NCI-H2196 (cell line): ENCODE results near the gene CDK14.
"Not testable (repeated sequence)": the region's sequence is repeated elsewhere in the genome, so short reads cannot be mapped to it uniquely, and the experiment has no call there.

Experiments used
- DNase-seq: peaks from one replicate; lab custom pipeline; 2025; ENCODE audit not compliant: unreplicated experiment; lab: John Stamatoyannopoulos, UW

The CDK14 gene

DNA sequence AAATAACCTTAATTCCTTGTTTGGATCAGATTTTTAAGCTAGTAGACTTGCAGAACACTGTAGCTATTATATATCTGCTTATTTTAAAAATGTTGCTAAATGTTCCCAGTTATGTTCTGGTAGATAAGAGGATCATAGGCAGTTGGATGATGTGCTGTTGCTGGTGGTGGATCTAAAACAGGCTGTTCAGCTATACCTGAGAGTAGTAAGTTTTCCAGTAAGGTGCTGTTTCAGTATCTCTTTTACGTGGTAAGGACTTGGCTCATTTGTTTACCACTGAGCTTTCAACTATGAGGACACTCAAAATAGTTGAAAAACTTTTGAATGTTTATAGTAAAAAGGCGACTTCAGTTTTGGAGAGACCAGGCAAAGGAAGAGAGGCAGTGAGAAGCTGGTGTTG lies 180.9 kb downstream of the CDK14 start:
- DNase-seq = no peak

DNA sequence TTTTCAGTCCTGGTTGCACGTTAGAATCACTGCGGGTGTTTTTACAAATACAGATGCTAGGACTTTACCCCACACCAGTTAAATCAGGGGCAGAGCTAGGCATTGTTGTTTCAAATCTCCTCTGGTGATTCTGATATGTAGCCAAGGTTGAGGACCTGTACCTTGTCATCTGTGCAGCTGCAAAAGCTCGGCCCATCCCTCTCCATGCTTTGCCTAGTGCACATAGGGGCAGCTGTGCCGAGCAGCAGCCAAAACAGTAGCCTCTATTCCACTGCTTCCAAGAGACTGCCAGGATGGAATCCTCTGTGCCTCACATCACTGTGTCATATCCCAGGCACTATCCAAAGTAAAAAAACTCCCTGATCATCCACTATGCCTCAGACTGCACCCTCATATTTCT lies 181.3 kb downstream of the CDK14 start:
- DNase-seq = no peak

DNA sequence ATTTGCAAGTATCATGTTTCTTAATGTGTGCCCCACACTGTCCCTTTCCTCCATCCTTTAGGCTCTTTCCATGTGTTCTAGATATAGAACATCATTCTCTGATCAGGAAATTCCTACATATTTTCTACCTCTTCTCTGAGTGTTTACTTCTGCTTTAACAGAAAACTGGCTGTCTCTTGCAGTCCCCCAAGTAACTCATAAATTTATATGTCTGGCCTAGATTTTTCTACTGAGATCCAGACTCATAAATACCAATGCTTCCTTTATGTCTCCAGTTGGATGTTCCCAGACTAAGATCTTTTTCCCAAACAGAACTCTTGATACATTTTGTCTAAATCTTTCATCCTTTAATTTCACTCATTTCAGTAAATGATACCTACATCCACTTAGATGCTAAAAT lies 181.8 kb downstream of the CDK14 start:
- no peak for DNase-seq

DNA sequence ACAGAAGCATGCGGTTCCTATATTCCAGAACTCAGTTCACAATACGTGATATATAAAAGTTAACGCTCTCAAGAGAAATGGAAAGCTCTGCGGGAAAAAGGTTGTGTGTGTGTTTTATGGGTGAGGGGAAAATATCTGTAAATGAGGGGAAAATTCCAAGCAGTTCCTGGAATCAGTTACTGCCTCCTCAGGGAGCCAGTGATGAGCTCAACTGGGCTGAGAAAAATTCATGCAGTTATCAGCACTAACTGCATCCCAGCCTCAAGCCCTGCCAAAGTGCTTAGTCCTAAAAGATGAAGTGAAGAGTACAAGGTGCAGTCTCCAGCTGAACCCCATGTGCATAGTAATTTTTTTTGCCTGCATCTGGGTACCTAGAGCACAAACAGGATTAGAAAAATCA lies 191.9 kb downstream of the CDK14 start:
- DNase-seq = no peak

DNA sequence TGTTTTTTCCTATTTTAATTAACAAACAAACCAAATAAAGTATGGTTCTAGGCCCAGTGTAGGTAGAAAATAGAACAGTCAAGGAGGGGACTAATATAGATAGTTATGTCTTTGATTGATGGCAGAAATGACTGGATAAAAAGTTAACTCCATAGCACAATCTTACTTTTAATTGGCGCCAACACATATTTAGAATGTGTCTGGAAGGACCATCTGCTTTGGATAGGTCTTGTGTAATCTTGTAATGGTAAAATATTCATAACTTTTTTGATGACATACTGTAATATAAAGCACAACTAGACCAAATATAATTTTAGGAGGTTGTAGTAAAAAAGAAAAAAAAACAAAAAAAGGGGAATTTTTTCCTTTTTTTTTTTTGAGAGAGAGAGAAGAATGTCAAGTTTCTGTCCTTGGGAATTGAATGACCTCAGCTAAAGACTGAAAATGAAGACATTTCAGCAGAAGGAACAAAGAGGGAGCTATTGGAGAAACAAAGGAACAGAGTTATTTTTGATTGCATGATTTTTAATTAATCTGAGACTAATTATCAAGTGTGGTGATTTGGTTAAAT lies 193.7 kb downstream of the CDK14 start:
- no peak for DNase-seq

DNA sequence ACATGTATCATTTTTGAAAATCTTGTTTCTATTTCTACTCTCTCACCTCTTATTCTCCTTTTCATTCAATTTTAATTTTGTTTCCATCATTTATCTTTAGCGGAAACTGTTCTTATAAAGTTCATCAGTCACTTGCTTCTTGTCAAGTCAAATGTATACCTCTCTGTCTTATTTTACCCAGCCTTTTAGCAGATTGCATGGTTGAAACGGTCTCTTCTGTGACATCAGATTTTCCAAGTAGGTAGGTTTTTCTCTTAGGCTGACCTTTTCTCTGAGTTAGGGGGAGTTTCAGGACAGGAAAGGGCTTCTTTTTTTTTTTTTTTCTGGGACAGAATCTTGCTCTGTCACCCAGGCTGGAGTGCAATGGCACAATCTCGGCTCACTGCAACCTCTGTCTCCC lies 195.5 kb downstream of the CDK14 start:
- no peak for DNase-seq

GRCh38 chr7:90792301-90792700 lies 196.2 kb downstream of the CDK14 start:
- no peak for DNase-seq

DNA sequence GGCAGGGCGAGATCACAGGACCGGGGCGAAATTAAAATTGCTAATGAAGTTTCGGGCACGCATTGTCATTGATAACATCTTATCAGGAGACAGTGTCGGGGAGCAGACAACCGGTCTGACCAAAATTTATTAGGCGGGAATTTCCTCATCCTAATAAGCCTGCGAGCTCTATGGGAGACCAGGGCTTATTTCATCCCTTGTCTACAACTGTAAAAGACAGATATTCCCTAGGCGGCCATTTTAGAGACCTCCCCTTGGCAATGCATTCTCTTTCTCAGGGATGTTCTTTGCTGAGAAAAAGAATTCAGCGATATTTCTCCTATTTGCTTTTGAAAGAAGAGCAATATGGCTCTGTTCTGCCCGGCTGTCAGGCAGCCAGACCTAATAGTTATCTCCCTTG lies 198.1 kb downstream of the CDK14 start:
- DNase-seq = not testable (repeated sequence)

DNA sequence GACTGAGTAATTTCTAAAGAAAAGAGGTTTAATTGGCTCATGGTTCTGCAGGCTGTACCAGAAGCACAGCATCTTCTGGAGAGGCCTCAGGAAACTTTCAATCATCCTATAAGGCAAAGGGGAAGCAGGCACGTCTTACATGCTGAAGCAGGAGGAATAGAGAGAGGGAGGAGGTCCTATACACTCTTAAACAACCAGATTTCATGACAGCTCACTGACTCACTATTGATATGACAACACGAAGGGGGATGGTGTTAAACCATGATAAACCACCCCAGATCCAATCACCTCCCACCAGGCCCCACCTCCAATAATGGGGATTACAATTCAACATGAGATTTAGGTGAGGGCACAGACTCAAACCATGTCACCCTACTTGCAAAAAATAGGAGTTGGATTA lies 201.5 kb downstream of the CDK14 start:
- no peak for DNase-seq

- DNase-seq = no peak
Observed at GRCh38 chr7:90804370-90804769, 208.2 kb downstream of the CDK14 start.

DNA sequence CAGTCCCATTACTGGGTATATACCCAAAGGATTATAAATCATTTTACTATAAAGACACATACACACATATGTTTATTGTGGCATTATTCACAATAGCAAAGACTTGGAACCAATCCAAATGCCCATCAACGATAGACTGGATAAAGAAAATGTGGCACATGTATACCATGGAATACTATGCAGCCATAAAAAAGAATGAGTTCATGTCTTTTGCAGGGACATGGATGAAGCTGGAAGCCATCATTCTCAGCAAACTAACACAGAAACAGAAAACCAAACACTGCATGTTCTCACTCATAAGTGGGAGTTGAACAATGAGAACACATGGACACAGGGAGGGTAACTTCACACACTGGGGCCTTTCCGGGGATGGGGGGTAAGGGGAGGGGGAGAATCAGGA lies 219.4 kb downstream of the CDK14 start:
- DNase-seq = not testable (repeated sequence)

GRCh38 chr7:90816511-90817142 lies 220.5 kb downstream of the CDK14 start:
- DNase-seq = peak; percentile 35

- DNase-seq = no peak
Observed at GRCh38 chr7:90817151-90817550, 221.0 kb downstream of the CDK14 start.

DNA sequence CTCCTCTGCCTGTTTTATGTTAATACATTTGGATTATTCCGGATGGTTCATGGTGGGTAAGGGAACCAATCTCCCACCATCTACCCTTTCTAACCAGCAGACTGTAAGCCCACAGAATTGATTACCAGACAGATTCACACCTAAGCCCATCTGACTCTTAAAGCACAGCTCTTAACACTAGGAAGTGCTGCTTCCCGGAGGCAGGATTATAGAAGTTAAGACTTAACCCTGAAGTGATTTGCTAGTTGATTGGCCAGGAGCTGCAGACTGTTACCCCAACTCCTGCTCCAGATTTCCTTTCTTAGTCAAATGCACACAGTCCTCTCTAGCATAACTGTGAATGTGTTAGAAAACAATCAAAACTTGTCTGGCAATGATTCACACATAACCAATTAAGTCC lies 221.7 kb downstream of the CDK14 start:
- no peak for DNase-seq

DNA sequence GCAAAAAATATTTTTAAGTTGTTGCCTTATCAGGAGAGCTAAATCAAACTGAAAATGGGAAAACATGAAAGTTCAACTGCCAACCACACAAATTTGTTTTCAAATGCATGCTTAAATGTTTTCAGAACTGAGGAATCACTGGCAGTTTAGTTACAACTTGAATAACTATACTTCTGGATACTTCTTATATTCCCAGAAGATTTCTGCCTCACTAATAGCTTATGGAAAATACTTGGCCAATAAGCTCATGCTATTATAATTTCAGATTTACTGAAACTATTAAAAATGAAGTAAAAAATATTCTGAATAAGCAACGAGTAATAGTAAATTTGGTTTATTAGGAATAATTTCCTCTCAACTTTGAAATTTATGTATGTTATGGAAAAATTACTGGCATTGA lies 222.2 kb downstream of the CDK14 start:
- DNase-seq = no peak

DNA sequence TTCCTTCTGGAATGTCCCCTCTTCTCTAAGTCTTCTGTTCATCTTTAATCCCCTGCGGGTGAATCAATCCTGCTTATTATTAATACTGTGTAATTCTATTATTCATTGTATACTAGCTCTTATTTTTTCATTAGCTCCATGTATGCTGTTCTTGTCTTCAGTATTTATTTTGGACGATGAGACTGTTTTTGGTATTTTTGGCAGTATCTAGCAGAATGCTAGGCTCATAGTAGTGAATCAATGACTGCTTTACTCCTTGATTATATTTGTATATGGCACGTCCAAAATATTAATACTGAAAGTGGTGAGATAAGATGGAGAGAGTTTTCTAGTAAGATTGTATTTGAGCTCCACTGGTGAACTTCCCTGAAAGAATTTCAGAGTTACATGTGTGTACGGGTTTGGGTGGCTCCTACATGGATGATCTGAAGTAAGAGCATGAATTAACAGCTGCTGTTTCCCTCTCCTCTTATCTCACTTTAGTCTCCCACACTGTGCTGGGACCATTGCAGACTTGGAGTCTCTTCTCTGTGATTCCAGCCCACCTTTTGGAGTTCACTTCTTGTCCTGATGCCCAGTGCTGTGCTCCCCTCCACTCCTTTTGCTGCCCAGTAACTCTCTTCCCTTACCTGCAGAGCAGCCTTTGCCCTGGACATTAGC lies 226.0 kb downstream of the CDK14 start:
- no peak for DNase-seq

DNA sequence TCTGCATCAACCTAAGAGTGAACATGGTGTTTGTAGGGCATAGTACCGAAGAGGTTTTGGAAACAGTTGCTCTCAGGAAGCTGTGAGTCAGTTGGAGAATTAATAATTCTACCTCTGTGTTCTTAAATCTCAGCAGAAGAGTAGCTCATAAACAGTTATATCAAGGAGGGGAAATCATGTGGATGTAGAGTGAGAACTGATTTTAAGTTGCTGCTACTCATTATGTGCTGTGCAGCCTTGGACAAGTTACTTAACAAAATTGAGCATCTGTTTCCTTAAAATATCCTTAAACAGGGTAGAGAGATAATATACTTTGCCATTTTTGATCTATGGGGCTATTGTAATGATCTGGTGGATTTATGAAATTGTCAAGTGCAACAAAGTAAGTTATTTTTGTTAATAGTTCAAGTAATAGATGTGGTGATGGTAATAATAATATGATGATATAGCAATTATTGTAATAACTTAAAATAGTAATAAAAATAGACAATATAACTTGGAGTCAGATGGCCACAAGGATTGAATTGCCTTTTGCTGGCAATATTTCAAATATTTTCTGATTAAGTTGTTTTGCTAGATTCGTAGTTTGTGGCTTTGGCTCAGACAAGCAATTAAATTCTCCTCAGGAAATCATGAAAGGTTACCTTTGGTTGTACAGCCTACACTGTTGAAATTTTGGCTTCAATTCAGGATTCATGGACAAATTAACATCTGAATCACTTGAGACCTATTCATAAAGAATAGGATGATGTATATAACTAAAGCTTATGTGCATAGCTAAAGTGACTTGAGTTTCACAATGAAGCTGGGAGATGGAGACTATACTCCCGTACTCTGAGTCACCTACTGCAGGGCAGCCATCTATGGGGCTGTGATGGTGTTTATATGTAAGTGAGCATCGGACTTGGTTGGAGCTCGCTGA lies 228.5 kb downstream of the CDK14 start:
- peak; percentile 27 for DNase-seq

- no peak for DNase-seq
Observed at GRCh38 chr7:90825779-90826178, 229.7 kb downstream of the CDK14 start.

DNA sequence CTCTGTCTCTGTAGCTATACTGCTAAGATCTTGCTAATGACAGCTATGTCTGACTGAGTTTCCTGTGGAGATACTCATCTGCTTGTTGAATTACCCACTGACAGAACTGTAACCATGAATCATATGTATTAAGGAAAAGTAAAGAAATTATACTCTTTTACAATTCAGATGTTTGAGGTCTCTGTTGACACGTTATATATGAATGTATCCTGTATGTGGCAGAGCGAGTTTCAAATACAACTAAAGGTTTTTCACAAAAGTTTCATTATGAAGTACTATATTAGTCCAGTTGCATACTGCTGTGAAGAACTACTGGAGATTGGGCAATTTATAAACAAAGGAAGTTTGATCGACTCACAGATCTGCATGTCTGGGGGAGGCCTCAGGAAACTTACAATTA lies 232.5 kb downstream of the CDK14 start:
- no peak for DNase-seq

GRCh38 chr7:90830308-90830707 lies 234.2 kb downstream of the CDK14 start:
- no peak for DNase-seq

- no peak for DNase-seq
Observed at GRCh38 chr7:90832726-90833125, 236.6 kb downstream of the CDK14 start.

DNA sequence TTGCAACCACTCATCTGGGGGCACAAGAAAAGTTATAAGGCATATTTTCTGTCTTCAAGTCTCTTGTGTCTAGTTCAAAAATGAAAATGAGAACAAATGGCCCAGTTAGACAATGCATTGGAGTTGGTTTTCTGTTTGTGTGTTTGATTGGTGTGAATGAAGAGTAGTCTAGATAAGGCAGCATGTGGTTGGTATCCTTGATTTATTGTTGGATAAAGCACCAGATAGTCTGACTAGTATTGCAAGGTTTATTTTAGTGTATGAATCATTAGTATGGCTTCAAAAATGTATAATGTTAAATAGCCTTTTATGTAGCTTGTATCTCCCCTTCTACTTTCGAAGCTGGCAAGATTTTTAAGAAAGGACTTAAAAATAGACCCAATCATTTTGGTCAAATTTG lies 237.3 kb downstream of the CDK14 start:
- DNase-seq = no peak
